ENCODE results near the gene SRD5A2.

The SRD5A2 gene

DNA sequence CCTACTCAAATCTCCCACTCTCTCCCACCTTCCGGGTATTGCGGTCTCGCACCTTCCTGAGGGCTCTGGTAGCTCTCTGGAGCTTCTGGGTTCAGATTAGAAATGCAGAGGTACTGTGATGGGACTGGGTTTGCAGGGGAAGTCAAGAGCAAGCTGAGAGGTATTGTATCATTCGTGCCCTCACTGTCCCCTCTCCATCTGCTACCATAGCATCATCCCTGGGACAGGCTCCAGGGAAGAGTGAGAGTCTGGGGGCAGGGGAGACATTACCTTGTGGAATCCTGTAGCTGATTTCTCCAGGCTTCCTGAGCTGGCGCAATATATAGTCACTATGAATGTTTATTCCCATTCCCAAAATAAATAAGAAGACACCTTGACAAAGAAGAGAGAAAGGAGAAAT is 49.6 kb downstream of the SRD5A2 start (continued):
- TF ChIP-seq, protein P1, sequence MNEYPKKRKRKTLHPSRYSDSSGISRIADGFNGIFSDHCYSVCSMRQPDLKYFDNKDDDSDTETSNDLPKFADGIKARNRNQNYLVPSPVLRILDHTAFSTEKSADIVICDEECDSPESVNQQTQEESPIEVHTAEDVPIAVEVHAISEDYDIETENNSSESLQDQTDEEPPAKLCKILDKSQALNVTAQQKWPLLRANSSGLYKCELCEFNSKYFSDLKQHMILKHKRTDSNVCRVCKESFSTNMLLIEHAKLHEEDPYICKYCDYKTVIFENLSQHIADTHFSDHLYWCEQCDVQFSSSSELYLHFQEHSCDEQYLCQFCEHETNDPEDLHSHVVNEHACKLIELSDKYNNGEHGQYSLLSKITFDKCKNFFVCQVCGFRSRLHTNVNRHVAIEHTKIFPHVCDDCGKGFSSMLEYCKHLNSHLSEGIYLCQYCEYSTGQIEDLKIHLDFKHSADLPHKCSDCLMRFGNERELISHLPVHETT (tag by site-specific recombination; IDR thresholded peaks at IDR 0.05), result no peak

DNA sequence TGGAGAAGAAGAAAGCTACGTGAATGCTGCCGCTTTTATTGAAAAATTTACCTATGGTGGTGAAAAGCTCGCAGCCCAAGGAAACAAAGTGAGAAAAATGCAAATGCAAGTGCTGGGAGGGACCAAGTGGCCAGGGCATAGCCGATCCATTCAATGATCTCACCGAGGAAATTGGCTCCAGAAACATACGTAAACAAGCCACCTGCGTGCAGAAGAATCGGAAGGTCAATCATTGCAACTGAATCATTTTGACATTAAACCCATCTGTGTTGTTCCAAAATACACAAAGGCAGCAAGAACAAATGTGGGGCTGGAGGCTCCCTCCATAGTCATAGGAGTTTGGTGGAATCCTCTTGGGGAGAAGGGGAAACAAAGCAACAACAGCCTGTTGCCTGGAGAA is 51.5 kb downstream of the SRD5A2 start:
- POLR2A ChIA-PET, result no interaction called here
- no peak overlapping the region for H3K4me3 ChIP-seq (ENCODE audit: low read depth, low read length)
- H3K9me3 ChIP-seq (ENCODE audit: control insufficient read depth, insufficient read depth, low read depth, low read length), result no peaks in the 10 kb centered on the region
- no peaks in the 10 kb centered on the region for H3K4me1 ChIP-seq (ENCODE audit: control insufficient read depth, insufficient read depth, low read length)
- H3K36me3 ChIP-seq (ENCODE audit: control insufficient read depth in 2 of 2, insufficient read depth in 1 of 2, low read length in 2 of 2), result no peaks in the 10 kb centered on the region
- TF ChIP-seq, protein P1 (tag by site-specific recombination; IDR thresholded peaks at IDR 0.05), result no peak
- no peak for TF ChIP-seq KLF9 (tag by site-specific recombination; IDR thresholded peaks at IDR 0.05; ENCODE audit: low read depth)
- TF ChIP-seq ZFP41 (tag by site-specific recombination; IDR thresholded peaks at IDR 0.05; ENCODE audit: borderline replicate concordance), result no peak
- no peak for TF ChIP-seq ZNF155 (tag by site-specific recombination; IDR thresholded peaks at IDR 0.05)
- no peak for TF ChIP-seq ZNF596 (tag by site-specific recombination; IDR thresholded peaks at IDR 0.05)
- no peak for TF ChIP-seq ZNF19 (tag by site-specific recombination; IDR thresholded peaks at IDR 0.05; ENCODE audit: low read depth)
- no peak for TF ChIP-seq ZNF510 (tag by site-specific recombination; IDR thresholded peaks at IDR 0.05; ENCODE audit: insufficient replicate concordance)
- TF ChIP-seq, protein P2, sequence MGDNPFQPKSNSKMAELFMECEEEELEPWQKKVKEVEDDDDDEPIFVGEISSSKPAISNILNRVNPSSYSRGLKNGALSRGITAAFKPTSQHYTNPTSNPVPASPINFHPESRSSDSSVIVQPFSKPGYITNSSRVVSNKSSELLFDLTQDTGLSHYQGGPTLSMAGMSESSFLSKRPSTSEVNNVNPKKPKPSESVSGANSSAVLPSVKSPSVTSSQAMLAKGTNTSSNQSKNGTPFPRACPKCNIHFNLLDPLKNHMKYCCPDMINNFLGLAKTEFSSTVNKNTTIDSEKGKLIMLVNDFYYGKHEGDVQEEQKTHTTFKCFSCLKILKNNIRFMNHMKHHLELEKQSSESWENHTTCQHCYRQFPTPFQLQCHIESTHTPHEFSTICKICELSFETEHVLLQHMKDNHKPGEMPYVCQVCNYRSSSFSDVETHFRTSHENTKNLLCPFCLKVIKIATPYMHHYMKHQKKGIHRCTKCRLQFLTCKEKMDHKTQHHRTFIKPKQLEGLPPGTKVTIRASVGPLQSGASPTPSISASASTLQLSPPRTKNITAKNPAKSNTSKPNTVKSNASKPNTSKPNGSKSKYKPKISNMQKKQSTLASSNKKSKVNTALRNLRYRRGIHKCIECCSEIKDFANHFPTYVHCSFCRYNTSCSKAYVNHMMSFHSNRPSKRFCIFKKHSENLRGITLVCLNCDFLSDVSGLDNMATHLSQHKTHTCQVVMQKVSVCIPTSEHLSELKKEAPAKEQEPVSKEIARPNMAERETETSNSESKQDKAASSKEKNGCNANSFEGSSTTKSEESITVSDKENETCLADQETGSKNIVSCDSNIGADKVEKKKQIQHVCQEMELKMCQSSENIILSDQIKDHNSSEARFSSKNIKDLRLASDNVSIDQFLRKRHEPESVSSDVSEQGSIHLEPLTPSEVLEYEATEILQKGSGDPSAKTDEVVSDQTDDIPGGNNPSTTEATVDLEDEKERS (tag by site-specific recombination; IDR thresholded peaks at IDR 0.05), result no peak
- TF ChIP-seq, protein P3, sequence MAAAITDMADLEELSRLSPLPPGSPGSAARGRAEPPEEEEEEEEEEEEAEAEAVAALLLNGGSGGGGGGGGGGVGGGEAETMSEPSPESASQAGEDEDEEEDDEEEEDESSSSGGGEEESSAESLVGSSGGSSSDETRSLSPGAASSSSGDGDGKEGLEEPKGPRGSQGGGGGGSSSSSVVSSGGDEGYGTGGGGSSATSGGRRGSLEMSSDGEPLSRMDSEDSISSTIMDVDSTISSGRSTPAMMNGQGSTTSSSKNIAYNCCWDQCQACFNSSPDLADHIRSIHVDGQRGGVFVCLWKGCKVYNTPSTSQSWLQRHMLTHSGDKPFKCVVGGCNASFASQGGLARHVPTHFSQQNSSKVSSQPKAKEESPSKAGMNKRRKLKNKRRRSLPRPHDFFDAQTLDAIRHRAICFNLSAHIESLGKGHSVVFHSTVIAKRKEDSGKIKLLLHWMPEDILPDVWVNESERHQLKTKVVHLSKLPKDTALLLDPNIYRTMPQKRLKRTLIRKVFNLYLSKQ (tag by site-specific recombination; IDR thresholded peaks at IDR 0.05; ENCODE audit: borderline replicate concordance), result no peak
- TF ChIP-seq, protein P4, sequence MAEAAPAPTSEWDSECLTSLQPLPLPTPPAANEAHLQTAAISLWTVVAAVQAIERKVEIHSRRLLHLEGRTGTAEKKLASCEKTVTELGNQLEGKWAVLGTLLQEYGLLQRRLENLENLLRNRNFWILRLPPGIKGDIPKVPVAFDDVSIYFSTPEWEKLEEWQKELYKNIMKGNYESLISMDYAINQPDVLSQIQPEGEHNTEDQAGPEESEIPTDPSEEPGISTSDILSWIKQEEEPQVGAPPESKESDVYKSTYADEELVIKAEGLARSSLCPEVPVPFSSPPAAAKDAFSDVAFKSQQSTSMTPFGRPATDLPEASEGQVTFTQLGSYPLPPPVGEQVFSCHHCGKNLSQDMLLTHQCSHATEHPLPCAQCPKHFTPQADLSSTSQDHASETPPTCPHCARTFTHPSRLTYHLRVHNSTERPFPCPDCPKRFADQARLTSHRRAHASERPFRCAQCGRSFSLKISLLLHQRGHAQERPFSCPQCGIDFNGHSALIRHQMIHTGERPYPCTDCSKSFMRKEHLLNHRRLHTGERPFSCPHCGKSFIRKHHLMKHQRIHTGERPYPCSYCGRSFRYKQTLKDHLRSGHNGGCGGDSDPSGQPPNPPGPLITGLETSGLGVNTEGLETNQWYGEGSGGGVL (tag by site-specific recombination; IDR thresholded peaks at IDR 0.05), result no peak
- TF ChIP-seq ZNF214 (tag by site-specific recombination; IDR thresholded peaks at IDR 0.05; ENCODE audit: borderline replicate concordance), result no peak
- no peak for TF ChIP-seq ZFHX2 (tag by site-specific recombination; conservative IDR thresholded peaks at IDR 0.05)
- TF ChIP-seq ZNF37A (tag by site-specific recombination; IDR thresholded peaks at IDR 0.05), result no peak
- no peak for TF ChIP-seq KLF16 (tag by site-specific recombination; IDR thresholded peaks at IDR 0.05)
- TF ChIP-seq, protein P5, sequence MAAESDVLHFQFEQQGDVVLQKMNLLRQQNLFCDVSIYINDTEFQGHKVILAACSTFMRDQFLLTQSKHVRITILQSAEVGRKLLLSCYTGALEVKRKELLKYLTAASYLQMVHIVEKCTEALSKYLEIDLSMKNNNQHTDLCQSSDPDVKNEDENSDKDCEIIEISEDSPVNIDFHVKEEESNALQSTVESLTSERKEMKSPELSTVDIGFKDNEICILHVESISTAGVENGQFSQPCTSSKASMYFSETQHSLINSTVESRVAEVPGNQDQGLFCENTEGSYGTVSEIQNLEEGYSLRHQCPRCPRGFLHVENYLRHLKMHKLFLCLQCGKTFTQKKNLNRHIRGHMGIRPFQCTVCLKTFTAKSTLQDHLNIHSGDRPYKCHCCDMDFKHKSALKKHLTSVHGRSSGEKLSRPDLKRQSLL (tag by site-specific recombination; IDR thresholded peaks at IDR 0.05), result no peak
- TF ChIP-seq, protein P6, sequence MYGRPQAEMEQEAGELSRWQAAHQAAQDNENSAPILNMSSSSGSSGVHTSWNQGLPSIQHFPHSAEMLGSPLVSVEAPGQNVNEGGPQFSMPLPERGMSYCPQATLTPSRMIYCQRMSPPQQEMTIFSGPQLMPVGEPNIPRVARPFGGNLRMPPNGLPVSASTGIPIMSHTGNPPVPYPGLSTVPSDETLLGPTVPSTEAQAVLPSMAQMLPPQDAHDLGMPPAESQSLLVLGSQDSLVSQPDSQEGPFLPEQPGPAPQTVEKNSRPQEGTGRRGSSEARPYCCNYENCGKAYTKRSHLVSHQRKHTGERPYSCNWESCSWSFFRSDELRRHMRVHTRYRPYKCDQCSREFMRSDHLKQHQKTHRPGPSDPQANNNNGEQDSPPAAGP (tag by site-specific recombination; IDR thresholded peaks at IDR 0.05), result no peak
- TF ChIP-seq ZNF837 (tag by site-specific recombination; IDR thresholded peaks at IDR 0.05), result no peak
- CTCF ChIA-PET, result interaction anchor here (0.6 kb wide), 1 partner anchor 42 kb away, joined by 3 read pairs; no protein-coding TSS in a partner anchor
- H3K27ac ChIP-seq (ENCODE audit: extremely low read depth, low read depth, low read length), result no peak overlapping the region

All from HEK293 (cell line).